Spleen (tissue), 7 donors: ENCODE results near the gene FAM171A1.

Experiments
- CTCF ChIP-seq, 11 experiments: fragments of 200-600 bp in 7 of 11; fragments of 450-650 bp in 4 of 11; sonication (generic) in 4 of 11; IDR thresholded peaks in 8 of 11; conservative IDR thresholded peaks in 3 of 11; 1 replicate in 7 of 11; 2 replicates in 4 of 11; pipeline versions ENCODE4 v1.4.0 to v1.8.0; 2016 to 2021; ENCODE audit warnings: antibody characterized with exemption in 11 of 11, inconsistent platforms in 4 of 11, mild to moderate bottlenecking in 1 of 11
- POLR2A ChIP-seq, 3 donors: fragments of 450-650 bp; IDR thresholded peaks; one replicate each; pipeline ENCODE4 v1.5.1; 2017; ENCODE audit warnings: antibody characterized with exemption in 3 of 3, mild to moderate bottlenecking in 1 of 3
- POLR2AphosphoS5 ChIP-seq, 3 donors: sonication (generic); formaldehyde crosslinking; IDR thresholded peaks; one replicate each; pipeline ENCODE4 v1.5.1; 2017; ENCODE audit warnings: antibody characterized with exemption in 3 of 3
- donor health status: DM: no; HTN: no; CAD: no; lungs with moderate emphysema.
- donor health status: DM: no; HTN: no; CAD: no.
- donor health status: DM: no; HTN: no; CAD: no.

DNA sequence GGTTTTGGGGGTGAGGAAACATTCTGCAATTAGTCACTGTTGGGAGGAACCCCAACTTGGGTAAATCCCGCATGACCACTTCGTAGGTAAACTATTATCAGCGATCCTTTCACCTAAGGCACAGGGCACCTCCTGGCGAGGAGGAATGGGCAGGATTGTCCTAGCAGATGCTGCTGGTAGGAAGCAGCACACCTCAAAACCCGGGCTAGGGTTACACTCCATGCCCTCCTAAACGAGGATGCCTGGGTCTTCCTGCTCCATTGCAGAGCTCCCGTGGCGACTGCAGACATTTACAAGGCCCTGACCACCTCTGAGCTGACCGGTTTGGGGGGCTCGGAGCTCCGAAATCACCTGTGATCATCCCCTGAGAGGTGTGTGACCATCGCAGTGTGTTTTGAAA lies 92.3 kb downstream of the FAM171A1 start:
- no peak for TF ChIP-seq POLR2AphosphoS5 (IDR thresholded peaks at IDR 0.05)
- no peak for TF ChIP-seq POLR2A (IDR thresholded peaks at IDR 0.05)
- no peak for TF ChIP-seq CTCF (IDR thresholded peaks at IDR 0.05 in 8 of 11, conservative IDR thresholded peaks at IDR 0.05 in 3 of 11)
